ENCODE measurements around the gene RNFT1. TPM values are rescaled to one million over a fixed set of nuclear protein-coding genes. Genes with fewer than 3 reads are reported as not detected.

RNFT1 gene
- total RNA-seq, 1 donor from 2014 or later, result 20.5 TPM

DNA sequence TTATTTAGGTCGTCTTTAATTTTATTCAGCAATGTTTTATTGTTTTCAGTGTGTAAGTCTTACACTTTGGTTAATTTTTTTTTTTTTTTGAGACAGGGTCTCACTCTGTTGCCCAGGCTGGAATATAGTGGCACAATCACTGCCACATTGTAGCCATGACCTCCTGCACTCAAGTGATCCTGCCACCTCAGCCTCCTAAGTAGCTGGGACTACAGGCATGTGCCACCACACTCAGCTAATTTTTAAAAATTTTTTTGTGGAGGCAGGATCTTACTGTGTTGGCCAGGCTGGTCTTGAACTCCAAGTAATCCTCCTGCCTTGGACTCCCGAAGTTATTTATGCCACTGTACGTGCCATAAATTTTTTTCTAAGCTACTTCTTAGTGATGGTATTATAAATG lies 57.1 kb downstream of the RNFT1 start:
- TF ChIP-seq EZH2 (IDR thresholded peaks at IDR 0.05), result no peak
- Histone ChIP-seq H4K20me1 (ENCODE audit: low read depth) (no peaks in the 10 kb centered on the region), H3K9ac (no peak overlapping the region), H3K79me2 (ENCODE audit: low read depth) (peaks cover 43% of the 10 kb centered on the region), H3K27me3 (no peaks in the 10 kb centered on the region), H2AFZ (replicated peaks) (no peak overlapping the region), H3K4me2 (no peak overlapping the region), H3K4me1 (no peaks in the 10 kb centered on the region), H3F3A (ENCODE audit: low read depth) (peaks cover 7% of the 10 kb centered on the region), H3K4me3 (no peak overlapping the region), H3K36me3 (no peaks in the 10 kb centered on the region), H3K9me3 (ENCODE audit: low read depth) (no peaks in the 10 kb centered on the region), H3K27ac (no peak overlapping the region)
- Mint-ChIP-seq H3K9me3 (no peaks in the 10 kb centered on the region), H3K36me3 (peaks cover 8% of the 10 kb centered on the region), H3K4me1 (no peaks in the 10 kb centered on the region), H3K27me3 (ENCODE audit: insufficient read depth, low read depth) (no peaks in the 10 kb centered on the region), H3K27ac (no peak overlapping the region), H3K4me3 (no peak overlapping the region)
- no peak for DNase-seq (ENCODE audit: low spot score)

DNA sequence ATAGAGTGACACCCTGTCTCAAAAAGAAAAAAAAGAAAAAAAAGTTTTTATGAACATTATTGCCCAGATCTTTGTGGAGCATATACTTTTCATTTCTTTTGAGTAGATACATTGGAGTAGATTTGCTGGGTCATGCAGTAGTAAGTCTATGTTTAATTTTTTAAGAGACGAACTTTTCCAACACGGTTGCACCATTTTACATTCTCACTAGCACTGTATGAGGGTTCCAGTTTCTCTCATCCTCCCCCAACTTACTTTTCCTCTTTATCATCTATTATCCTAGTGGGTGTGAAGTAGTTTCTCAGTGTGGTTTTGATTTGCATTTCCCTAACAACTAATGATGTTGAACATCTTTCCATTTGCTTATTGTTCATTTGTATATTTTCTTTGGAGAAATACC lies 61.1 kb downstream of the RNFT1 start:
- Histone ChIP-seq H3K4me2 (no peak overlapping the region), H3F3A (ENCODE audit: low read depth) (no peaks in the 10 kb centered on the region), H3K4me3 (no peak overlapping the region), H3K9ac (no peak overlapping the region), H3K4me1 (no peaks in the 10 kb centered on the region), H4K20me1 (ENCODE audit: low read depth) (no peaks in the 10 kb centered on the region), H3K36me3 (no peaks in the 10 kb centered on the region), H3K27me3 (no peaks in the 10 kb centered on the region), H3K79me2 (ENCODE audit: low read depth) (peaks cover 74% of the 10 kb centered on the region), H3K27ac (no peak overlapping the region), H3K9me3 (ENCODE audit: low read depth) (no peaks in the 10 kb centered on the region), H2AFZ (replicated peaks) (no peak overlapping the region)
- H3K27me3 Mint-ChIP-seq (ENCODE audit: insufficient read depth, low read depth), result no peaks in the 10 kb centered on the region
- DNase-seq (ENCODE audit: low spot score), result no peak
- H3K4me1 Mint-ChIP-seq, result no peaks in the 10 kb centered on the region
- H3K27ac Mint-ChIP-seq, result no peak overlapping the region
- H3K36me3 Mint-ChIP-seq, result peaks cover 5% of the 10 kb centered on the region
- H3K9me3 Mint-ChIP-seq, result no peaks in the 10 kb centered on the region
- TF ChIP-seq, protein P1, sequence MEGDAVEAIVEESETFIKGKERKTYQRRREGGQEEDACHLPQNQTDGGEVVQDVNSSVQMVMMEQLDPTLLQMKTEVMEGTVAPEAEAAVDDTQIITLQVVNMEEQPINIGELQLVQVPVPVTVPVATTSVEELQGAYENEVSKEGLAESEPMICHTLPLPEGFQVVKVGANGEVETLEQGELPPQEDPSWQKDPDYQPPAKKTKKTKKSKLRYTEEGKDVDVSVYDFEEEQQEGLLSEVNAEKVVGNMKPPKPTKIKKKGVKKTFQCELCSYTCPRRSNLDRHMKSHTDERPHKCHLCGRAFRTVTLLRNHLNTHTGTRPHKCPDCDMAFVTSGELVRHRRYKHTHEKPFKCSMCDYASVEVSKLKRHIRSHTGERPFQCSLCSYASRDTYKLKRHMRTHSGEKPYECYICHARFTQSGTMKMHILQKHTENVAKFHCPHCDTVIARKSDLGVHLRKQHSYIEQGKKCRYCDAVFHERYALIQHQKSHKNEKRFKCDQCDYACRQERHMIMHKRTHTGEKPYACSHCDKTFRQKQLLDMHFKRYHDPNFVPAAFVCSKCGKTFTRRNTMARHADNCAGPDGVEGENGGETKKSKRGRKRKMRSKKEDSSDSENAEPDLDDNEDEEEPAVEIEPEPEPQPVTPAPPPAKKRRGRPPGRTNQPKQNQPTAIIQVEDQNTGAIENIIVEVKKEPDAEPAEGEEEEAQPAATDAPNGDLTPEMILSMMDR (IDR thresholded peaks at IDR 0.05), result no peak
- TF ChIP-seq EZH2phosphoT487 (IDR thresholded peaks at IDR 0.05), result no peak
- no peak for TF ChIP-seq EZH2 (IDR thresholded peaks at IDR 0.05)
- H3K4me3 Mint-ChIP-seq, result no peak overlapping the region

Small RNA genes within 50 kb of the gene (small RNA-seq; reads per million reads assigned to genes)
- gene RPS29P21, result not detected

Other genes starting within 250 kb of the RNFT1 start
- 15.5 and 32.6 TPM in 2 replicates for gene TUBD1, start 71.8 kb downstream of the RNFT1 start, total RNA-seq (ENCODE audit: low replicate concordance)
- 15.5 and 18.7 TPM in 2 replicates for gene RPS6KB1, start 71.6 kb downstream of the RNFT1 start, total RNA-seq (ENCODE audit: low replicate concordance)
- 49.4 and 54.2 TPM in 2 replicates for gene HEATR6, start 114.2 kb upstream of the RNFT1 start, total RNA-seq (ENCODE audit: low replicate concordance)
- 14.1 TPM in 2 replicates for gene CA4, start 185.2 kb upstream of the RNFT1 start, total RNA-seq (ENCODE audit: low replicate concordance)

Data from neural progenitor cell (in vitro differentiated cells).